ENCODE results near the gene TEX22.

Gene TEX22

DNA sequence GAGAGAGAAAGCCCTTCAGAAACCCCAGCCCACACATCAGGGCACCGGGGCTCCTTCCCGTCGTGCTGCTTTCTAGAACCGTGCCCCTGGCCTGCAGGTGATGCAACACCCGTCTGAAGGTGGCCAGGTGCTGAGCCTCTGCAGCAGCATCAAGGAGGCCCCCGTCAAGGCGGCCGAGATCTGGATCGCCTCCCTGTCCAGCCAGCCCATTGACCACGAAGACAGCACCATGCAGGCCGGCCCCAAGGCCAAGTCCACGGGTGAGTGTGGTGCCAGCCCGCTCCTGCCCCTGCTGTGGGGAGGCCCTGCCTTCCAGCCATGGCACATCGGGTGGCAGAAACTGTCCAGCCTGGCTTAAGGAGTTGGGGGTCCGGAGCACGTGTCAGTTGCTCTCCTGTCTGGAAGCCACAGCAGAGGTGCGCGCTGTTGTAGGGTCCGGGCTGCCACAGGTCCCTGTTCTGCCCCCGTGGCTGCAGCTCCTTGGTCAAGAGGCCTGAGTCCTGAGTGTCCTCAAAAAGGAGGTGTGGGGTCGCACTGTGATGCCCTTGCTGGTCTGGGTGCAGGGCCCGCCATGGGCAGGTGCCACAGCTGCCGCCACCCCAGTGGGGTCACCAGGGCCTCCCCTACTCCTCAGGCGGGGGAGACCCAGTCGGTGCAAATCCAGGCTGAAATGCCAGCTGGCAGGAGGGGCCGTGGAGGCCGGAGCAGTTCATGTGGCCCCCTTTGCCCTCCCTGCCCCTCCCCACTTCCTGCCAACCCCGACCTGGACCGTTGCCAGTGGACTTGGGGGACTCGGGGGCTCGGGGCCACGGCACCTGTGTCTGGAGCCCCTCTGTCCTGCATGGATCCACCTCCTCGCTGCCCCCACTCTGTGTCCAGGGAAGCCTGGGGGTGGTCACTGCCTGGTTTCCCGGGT is 31.0 kb upstream of the TEX22 start:
- DNase-seq, result no peak

DNA sequence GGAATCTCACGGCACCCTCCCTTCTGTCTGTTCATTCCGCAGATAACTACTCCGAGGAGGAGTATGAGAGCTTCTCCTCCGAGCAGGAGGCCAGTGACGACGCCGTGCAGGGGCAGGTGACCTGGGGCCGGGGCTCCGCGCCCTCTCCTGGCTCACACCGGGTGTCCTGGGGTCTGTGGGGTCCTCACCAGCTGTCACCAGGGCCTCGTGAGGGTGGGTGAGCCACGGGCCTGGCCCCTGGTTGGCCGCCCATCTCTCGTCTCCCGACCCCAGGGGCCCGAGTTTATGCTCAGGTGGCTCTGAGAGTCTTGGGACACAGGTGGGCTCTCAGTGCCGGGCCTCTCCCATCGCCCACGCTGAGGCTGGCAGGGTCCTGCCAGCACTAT is 30.3 kb upstream of the TEX22 start:
- DNase-seq, result no peak

DNA sequence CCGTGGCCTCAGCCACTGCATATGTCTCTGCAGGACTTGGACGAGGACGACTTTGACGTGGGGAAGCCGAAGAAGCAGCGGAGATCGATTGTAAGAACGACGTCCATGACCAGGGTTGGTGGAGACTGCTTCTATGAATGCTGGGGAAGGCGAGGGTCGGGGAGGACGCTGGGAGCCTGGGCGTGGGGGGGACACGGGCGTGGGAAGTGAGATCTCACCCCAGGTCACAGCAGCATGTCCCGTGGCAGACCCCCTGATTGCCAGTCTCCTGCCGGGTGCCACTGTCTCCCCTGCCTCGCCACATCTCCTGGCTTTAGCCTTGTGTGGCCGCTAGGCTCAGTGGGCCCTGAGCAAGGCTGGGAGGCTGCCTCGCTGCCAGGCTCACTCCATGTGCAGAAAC is 29.9 kb upstream of the TEX22 start:
- no peak for DNase-seq

DNA sequence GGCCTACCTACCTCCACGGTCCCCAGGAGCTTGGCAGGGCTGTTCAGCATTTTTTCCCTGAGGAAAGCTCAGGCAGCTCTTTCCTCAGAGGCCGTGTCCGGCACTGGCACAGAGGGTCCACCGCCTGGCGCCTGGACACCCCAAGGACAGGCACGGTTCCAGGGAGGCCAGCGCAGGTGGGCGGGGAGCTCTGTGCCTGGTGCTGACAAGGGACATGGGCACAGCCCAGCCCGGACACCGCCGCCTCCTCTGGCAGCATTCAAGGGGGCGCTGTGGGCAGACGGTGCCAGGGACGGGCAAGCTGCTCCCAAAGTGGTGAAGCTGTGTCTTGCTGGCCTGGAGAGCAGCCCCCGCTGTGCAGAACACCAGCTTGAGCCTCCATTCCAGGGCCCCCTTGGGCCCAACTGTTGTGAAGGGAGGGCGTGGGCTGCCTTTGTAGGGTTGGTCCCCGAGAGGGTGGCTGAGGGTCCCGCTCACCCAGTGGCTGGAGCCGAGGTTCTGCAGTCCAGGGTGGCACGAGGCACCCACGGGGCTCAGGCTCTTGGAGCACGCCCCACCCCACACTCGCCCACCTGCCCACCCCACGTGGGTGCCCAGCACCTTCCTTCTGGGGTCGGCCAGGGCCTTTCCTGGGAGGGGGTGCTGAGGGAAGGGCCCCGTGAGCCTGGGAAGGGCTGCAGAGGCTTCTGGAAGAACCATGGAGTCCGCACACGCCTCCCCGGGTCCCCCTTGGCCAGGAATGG is 29.3 kb upstream of the TEX22 start:
- no peak for DNase-seq

DNA sequence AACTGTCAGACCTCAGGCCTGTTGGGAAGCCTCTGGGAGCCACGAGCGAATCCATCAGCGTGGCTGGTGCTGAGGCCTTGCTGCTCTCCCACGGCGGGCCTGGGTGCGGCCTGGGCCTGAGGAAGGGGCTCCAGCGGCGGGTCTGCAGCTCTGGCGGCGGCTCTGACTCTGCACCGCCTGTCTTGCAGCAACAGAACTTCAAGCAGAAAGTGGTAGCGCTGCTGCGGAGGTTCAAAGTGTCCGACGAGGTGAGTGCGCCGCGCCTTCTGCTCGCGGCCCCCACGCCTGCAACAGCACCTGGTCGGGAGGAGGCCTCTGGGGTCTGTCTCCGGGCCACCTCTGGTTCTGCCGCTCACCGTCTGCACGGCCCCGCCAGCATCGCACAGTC is 28.7 kb upstream of the TEX22 start:
- DNase-seq, result no peak

DNA sequence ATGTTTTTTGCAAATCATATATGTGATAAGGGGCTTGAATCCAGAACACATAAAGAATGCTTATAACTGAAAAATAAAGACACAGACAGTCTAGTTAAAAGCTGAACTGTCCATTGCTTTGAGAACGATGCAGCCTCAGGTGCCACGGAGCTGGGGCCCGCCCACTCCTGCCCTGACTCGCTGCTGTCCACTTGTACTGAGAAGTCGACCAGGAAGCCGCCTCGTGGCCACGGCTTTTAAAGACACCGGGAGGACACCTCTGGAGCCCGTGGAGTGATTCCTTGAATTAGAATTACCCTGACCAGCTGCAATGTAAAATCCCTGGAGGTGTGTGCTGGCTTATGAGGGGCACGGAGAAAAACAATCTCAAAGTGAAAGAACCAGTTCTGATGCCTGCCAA is 23.9 kb upstream of the TEX22 start:
- DNase-seq, result no peak

DNA sequence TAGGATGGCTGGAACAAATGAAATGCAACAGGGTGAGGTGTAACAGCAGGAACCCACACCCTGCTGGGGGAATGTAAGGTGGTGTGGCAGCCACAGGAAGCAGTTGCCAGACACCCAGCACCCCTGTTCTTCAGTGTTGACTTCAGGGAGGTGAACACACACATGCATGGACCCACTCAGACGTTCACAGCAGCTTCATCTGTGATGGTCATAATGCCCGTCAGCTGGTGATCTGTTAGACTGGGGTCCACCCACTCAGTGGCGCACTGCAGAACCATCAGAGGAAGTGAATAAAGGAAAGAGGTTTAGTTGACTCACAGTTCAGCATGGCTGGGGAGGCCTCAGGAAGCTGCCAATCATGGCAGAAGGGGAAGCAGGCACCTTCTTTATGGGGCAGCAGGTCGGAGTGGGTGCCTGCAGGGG is 22.7 kb upstream of the TEX22 start:
- DNase-seq, result peak; percentile 44

DNA sequence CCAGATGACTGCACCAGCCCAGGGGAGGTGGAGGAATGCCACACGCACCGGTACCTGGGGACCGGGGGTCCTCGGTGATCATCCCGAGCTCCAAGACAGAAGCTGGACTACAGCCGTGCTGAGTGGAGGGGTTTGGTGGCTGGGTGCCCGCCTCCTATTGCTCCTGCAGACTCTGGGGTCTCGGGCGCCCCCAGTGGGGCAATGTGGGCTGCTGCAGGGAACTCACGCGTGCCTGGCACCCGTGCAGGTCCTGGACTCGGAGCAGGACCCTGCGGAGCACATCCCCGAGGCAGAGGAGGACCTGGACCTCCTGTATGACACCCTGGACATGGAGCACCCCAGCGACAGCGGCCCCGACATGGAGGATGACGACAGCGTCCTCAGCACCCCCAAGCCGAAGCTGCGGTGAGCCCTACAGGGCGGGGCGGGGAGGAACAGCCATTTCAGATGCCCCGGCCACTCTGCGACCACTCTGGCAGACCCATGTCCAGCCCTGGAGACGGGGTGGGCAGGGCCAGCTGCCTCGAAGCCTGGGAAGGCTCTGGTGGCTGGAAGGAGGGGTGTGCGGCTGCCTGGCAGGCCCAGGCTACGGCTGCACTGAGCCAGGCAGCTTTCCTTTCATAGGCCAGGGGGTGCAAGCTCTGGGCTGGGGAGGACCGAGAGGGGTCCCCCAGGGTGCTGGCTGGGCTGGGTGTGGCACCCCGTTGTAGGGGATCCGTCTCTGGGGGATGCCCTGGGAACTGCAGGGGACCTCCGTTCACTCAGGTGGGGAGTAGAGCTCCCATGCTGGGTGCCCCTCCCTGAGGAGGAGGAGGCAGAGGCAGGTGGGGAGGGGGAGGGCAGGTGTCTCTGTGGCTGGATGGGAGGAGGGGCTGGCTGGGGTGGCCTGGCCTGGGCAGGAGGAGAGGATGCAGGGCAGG is 21.6 kb upstream of the TEX22 start:
- DNase-seq, result no peak

DNA sequence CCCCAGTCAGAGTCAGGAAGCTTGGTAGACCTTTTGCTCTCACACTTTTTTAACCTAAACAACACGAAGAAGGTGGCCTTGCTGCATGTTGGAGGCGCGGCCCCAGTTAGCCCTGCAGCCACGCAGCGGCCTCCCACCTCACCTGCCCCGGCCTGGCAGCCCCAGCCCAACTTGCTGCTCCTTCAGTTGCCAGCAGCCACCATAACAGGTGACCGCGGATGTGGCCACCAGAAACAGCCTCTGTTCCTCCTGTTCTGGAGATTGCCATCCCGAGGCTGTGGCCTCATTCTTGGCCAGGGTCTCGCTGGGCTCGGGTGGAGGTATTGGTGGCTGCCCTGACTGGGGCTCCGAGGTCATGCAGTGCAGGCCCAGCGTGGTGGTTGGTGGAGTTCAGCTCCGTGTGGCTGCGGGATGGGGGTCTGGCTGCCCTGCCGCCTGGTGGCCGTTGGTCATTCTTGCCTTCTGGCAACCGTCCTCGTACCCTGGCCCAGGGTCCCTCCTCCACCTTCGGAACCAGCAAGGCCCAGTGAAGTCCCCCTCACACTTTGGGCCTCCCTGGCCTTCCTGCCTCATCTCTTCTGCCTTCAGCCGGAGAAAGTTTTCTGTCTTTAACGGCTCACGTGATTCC is 20.7 kb upstream of the TEX22 start:
- DNase-seq, result no peak

DNA sequence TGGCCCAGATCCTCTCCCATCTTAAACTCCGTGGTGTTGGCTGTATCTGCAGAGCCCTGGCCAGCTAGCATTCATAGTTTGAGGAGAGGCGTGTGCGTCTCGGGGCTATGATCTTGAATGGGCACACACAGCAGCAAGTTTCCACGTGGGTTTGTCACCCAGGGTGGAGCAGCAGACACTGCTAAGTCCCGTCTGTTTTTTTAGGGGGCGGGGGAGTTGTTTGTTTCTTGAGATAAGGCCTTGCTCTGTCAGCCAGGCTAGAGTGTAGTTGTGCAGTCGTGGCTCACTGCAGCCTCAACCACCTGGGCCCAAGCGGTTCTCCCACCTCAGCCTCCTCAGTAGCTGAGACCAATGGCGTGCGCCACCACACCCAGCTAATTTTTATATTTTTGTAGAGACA is 20.1 kb upstream of the TEX22 start:
- no peak for DNase-seq

DNA sequence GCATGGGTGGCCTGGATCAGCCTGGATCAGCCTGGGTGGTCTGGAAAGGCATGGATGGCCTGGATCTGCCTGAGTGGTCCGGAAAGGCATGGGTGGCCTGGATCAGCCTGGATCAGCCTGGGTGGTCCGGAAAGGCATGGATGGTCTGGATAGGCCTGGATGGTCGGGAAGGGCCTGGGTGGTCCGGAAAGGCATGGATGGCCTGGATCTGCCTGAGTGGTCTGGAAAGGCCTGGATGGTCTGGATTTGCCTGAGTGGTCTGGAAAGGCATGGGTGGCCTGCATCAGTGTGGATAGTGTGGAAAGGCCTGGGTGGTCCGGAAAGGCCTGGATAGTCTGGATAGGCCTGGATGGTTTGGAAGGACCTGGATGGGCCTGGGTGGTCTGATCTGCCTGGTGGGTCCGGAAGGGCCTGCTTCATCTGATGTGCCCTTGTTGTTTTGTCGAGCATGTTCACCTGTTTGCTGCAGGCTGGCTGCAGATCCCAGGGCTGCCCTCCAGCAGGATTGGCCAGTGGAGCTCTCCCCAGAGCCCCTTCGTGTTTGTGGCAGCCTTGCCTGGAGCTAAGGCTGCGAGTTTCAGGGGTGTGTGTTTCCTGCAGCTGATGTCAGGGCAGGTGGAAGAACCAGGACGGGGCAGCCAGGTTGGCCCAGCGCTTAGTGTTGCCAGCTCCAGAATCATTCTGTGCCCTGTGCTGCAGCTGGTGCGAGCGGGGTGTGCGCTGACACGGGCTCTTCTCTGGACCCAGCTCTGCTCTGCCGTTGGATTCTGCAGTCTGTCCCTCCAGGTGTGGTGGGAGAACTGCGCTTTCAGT is 19.3 kb upstream of the TEX22 start:
- no peak for DNase-seq

DNA sequence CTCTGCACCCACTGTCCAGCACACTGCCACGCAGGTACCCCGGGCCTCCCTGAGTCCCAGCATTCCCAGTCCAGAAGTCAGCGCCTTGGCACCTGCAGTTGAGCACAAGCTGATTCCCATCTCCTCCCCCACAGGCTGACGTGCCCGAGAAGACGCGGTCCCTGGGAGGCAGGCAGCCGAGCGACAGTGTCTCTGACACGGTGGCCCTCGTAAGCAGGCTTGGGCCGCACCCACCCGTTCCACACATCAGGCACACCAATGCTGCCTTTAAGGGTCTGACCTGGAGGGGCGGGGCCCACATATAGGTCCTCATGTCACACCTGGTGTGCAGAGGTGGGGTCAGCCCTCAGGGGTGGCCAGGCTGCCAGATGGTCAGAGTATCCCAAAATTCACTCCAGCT is 18.4 kb upstream of the TEX22 start:
- DNase-seq, result no peak

DNA sequence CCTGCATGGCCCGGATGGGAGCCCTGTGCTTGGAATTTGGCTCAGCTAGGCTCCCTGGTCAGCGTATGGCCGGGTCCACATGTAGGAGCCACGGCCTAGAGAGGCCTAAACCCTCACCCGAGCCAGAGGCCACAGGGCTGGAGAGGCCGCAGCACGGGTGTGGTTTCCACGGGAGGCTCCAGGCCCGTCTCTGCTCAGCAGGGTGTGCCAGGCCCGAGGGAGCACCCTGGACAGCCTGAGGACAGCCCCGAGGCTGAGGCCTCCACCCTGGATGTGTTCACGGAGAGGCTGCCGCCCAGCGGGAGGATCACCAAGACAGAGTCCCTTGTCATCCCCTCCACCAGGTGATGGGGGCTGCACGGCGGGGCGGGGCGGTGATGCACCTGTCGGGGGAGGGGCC is 17.6 kb upstream of the TEX22 start:
- no peak for DNase-seq

DNA sequence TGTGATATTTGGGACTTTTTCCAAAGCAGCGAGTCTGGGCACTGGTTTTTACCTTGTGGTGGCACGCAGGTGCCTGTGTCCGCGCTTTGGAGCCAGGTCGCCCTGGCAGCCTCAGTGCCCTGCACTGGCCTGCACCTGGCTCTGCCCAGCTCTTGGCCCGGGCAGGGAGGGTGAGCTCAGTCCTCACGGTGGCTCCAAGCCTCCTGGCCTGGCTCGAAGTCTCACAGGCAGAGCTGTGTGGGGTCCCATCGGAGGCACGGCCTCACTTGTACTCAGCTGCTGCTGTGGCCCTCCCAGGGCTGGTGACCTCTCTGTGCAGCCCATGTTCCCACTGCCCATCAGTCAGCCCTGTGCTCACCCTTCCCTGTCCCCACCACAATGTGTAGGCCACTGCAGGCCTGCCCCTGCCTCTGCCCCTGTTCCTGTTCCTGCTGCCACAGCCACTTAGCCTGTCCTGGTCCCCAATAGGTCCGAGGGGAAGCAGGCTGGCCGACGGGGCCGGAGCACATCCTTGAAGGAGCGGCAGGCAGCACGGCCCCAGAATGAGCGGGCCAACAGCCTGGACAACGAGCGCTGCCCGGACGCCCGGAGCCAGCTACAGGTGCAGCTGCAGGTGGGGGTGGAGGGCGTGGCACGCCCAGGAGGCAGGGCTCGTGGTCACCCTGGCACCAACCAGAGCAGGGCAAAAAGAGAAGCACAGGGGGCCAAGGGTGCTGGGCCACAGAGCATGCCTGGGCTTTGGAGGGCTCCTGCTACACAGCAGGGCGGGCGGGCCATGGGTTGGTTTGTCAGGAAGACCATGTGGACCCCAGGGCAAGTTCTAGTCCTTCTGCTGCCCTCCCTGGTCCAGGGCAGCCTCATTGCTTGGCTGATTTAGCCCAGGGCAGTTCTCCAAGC is 16.6 kb upstream of the TEX22 start:
- no peak for DNase-seq

DNA sequence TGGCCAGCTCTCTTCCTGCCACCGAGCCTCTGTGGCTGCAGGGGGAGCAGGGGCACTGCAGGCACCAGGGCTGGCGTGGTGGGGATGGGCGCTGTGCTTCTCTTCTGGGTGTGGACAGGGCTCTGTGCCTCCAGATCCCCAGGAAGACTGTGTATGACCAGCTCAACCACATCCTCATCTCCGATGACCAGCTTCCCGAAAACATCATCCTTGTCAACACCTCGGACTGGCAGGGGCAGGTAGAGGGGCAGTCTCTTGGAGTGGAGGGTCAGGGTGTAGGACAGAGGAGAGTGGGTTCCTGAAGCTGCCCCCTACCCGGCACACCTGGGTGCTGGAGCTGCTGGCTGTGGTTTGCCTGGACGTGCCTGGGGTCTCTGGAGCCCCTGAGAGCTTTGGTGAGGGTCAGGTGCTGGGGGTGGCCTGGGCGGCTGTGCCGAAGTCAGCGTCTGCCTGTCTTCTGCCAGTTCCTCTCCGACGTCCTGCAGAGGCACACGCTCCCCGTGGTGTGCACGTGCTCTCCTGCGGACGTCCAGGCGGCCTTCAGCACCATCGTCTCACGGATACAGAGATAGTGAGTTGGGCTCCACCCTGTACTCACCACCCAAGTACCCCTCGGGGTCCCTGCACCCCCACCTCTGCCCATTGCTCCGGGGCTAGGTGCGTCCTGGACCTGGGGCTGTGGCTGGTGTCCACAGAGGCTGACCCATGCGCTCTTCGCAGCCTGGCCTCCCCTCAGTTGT is 15.8 kb upstream of the TEX22 start:
- DNase-seq, result no peak

DNA sequence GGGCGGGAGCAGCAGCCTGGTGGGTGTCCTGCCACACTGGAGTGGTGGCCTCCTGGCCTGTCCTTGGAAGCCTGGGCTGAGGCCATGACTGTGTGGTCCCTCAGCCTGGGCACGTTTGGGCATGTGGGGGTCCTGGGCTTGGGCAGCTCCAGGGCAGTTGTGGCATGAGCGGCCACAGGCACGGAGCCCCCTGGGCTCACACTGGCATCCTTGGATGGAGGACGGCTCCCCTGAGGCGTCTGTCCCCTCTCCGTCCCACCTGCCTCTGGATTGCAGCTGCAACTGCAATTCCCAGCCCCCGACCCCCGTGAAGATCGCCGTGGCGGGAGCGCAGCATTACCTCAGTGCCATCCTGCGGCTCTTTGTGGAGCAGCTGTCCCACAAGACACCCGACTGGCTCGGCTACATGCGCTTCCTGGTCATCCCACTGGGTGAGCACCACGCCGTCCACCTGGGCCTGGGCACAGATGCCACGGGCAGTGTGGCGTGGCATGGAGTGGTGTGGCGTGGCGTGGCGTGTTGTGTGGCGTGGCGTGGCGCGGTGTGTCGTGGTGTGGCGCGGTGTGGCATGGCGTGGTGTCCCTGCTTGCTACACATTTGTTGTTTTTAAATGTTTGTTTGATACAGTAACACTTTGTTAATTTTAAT is 15.1 kb upstream of the TEX22 start:
- DNase-seq, result no peak

DNA sequence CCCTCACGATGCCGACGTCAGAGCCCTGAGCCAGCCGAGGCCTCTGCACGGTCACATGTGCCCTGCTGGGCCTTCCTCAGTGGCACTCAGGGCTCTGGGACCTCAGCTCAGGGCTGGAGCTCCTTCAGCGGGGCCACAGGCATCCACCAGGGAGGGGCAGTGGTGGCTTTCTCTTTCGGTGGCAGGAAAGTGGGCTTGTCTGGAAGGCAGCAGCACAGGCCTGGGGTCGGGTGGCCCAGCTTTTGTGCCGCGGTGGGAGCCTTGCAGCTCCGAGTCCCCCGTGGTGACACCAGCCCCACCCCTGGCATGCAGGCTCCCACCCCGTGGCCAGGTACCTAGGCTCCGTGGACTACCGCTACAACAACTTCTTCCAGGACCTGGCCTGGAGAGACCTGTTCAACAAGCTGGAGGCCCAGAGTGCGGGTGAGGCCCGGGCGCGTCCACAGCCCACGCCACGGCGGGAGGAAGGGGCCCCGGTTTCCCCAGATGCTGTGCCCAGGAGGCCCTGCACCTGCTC is 14.2 kb upstream of the TEX22 start:
- no peak for DNase-seq

DNA sequence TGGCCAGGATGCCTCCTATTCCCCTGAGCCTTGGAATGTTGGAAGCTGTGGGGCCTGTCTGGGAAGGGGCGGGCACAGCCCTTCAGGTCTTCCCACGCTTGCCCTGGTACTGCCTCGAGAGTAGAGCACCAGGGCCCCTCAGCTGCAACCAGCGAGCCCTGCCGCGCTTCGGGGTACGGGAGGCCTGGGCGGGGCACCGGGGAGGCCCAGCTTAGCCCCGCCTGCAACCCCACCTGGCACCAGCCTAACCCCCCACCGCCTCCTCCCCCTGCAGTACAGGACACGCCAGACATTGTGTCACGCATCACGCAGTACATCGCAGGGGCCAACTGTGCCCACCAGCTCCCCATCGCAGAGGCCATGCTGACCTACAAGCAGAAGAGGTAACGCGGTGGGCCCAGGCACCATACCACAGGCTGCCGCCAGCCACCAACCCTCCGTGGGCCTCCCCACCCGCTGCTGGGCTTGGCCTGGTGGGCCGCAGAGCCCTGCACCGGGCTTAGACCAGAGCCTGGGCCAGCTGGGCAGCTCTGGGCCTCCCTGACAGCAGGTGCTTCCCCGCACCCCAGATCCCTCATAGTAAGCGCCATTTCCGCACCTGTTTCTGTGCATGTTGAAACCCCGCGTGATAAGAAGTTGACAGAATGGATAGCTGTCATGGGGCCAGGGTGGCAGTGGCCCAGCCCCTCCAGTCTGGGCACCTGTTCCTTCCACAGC is 13.6 kb upstream of the TEX22 start:
- no peak for DNase-seq

DNA sequence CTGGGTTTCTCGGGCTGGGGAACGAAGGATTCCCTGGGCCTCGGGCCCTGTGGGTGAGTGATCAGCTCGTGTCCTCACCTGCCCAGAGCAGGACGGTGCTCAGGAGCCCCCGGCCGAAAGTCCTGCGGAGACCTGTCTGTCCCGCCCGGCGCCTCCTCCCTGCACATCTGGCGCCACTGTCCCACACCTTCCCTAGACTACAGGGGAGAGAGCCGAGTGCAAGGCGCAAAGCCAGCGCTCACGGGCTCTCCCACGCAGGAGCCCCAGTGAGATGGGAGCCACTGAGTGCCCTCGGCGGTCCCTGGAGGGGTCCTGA is 13.1 kb upstream of the TEX22 start:
- no peak for DNase-seq
